Calu3 (cell line): Measurements from ENCODE around the gene RASA4. TPM values are rescaled to one million over a fixed set of nuclear protein-coding genes. Genes with fewer than 3 reads are reported as not detected.
"Not testable (repeated sequence)": the region's sequence is repeated elsewhere in the genome, so short reads cannot be mapped to it uniquely, and the experiment has no call there.

Experiments
- BruUV-seq: library from RNA; stranded (reverse); fragments of 400-500 nt; replicated peaks from 2 replicates; lab custom pipeline; 2021; lab: Mats Ljungman, UMichigan
- CTCF ChIA-PET: fragments of 300-600 bp; sonication (Branson Sonifier 250); formaldehyde crosslinking; loops from one replicate; lab custom pipeline; 2022; ENCODE audit warnings: antibody characterized with exemption; lab: Charles Lee
- DNase-seq: peaks from one replicate; pipeline ENCODE4 v3.0.0; 2022
- H3K27ac Mint-ChIP-seq: one replicate; pipeline ENCODE4 v1.8.0; 2022; ENCODE audit warnings: mixed read lengths; ENCODE audit not compliant: unreplicated experiment
- H3K27me3 Mint-ChIP-seq: one replicate; pipeline ENCODE4 v1.8.0; 2022; ENCODE audit warnings: mixed read lengths; ENCODE audit not compliant: unreplicated experiment
- H3K36me3 Mint-ChIP-seq: one replicate; pipeline ENCODE4 v1.8.0; 2022; ENCODE audit warnings: mild to moderate bottlenecking, moderate library complexity, mixed read lengths; ENCODE audit not compliant: insufficient read depth, unreplicated experiment
- H3K4me1 Mint-ChIP-seq: one replicate; pipeline ENCODE4 v1.8.0; 2022; ENCODE audit warnings: mild to moderate bottlenecking, low read depth, mixed read lengths; ENCODE audit not compliant: unreplicated experiment
- H3K4me3 Mint-ChIP-seq: one replicate; pipeline ENCODE4 v1.8.0; 2022; ENCODE audit warnings: mild to moderate bottlenecking, low read depth, moderate library complexity, mixed read lengths; ENCODE audit not compliant: unreplicated experiment
- H3K9me3 Mint-ChIP-seq: one replicate; pipeline ENCODE4 v1.8.0; 2022; ENCODE audit warnings: low read depth, mixed read lengths; ENCODE audit not compliant: unreplicated experiment
- intact Hi-C: fragments of 100-400 bp; cut with micrococcal nuclease; formaldehyde crosslinking; loops from one replicate; pipeline ENCODE4 v1.10.0; 2022; ENCODE audit not compliant: unreplicated experiment
- total RNA-seq: library from RNA; stranded (reverse); gene quantifications from 2 replicates; pipeline ENCODE4 v1.2.3, GENCODE V29; 2022

The RASA4 gene
- total RNA-seq, 1 experiment from 2014 or later: 8.6 TPM

- DNase-seq, intact Hi-C loops, BruUV-seq, H3K4me1 Mint-ChIP-seq, H3K36me3 Mint-ChIP-seq, H3K4me3 Mint-ChIP-seq, H3K27me3 Mint-ChIP-seq, CTCF ChIA-PET, H3K9me3 Mint-ChIP-seq, H3K27ac Mint-ChIP-seq: not testable (repeated sequence)
These were observed 33.1 kb downstream of the RASA4 start for GRCh38 chr7:102583495-102583894.

- CTCF ChIA-PET, H3K4me1 Mint-ChIP-seq, H3K27me3 Mint-ChIP-seq, H3K4me3 Mint-ChIP-seq, H3K9me3 Mint-ChIP-seq, DNase-seq, H3K36me3 Mint-ChIP-seq, intact Hi-C loops, H3K27ac Mint-ChIP-seq, BruUV-seq: not testable (repeated sequence)
These were observed 34.8 kb downstream of the RASA4 start for GRCh38 chr7:102581722-102582121.

GRCh38 chr7:102578486-102578885 lies 38.1 kb downstream of the RASA4 start:
- H3K36me3 Mint-ChIP-seq, DNase-seq, H3K4me3 Mint-ChIP-seq, H3K27me3 Mint-ChIP-seq, intact Hi-C loops, CTCF ChIA-PET, H3K9me3 Mint-ChIP-seq, H3K27ac Mint-ChIP-seq, BruUV-seq, H3K4me1 Mint-ChIP-seq: not testable (repeated sequence)

- CTCF ChIA-PET: interaction anchor here (0.7 kb wide), 1 partner anchor 99 kb away, joined by 3 read pairs; no protein-coding TSS in a partner anchor
- intact Hi-C loops, BruUV-seq, H3K4me1 Mint-ChIP-seq, DNase-seq, H3K4me3 Mint-ChIP-seq, H3K9me3 Mint-ChIP-seq, H3K27ac Mint-ChIP-seq, H3K36me3 Mint-ChIP-seq, H3K27me3 Mint-ChIP-seq: not testable (repeated sequence)
These were observed 39.0 kb downstream of the RASA4 start for GRCh38 chr7:102577315-102578240.

GRCh38 chr7:102576363-102576762 lies 40.2 kb downstream of the RASA4 start:
- H3K9me3 Mint-ChIP-seq, BruUV-seq, H3K4me1 Mint-ChIP-seq, DNase-seq, CTCF ChIA-PET, H3K4me3 Mint-ChIP-seq, H3K27me3 Mint-ChIP-seq, intact Hi-C loops, H3K36me3 Mint-ChIP-seq, H3K27ac Mint-ChIP-seq: not testable (repeated sequence)

GRCh38 chr7:102574607-102575006 lies 41.9 kb downstream of the RASA4 start:
- DNase-seq, H3K4me3 Mint-ChIP-seq, CTCF ChIA-PET, intact Hi-C loops, H3K4me1 Mint-ChIP-seq, H3K9me3 Mint-ChIP-seq, H3K27ac Mint-ChIP-seq, BruUV-seq, H3K27me3 Mint-ChIP-seq, H3K36me3 Mint-ChIP-seq: not testable (repeated sequence)
